H1 (cell line): ENCODE measurements around the gene HERC5. TPM values are rescaled to one million over a fixed set of nuclear protein-coding genes. Genes with fewer than 3 reads are reported as not detected.

ENCODE experiments used
- CTCF ChIA-PET: fragments of 300-600 bp; sonication (Branson Sonifier 250); formaldehyde crosslinking; loops from one replicate; lab custom pipeline; 2021; ENCODE audit not compliant: partially characterized antibody; lab: Charles Lee
- POLR2A ChIA-PET: fragments of 300-600 bp; sonication (Branson Sonifier 250); formaldehyde crosslinking; loops from one replicate; lab custom pipeline; 2021; ENCODE audit warnings: inconsistent platforms; ENCODE audit not compliant: partially characterized antibody; lab: Charles Lee
- DNase-seq, 2 experiments: peaks; one replicate each; pipeline versions ENCODE4 v3.0.0 to v3.0.0-alpha.2; 2010 to 2022; ENCODE audit warnings: low spot score in 2 of 2, low read depth in 1 of 2, mixed read lengths in 1 of 2
- FAIRE-seq: peaks from 2 replicates; lab custom pipeline; 2011; peaks lifted over from hg19 to GRCh38; lab: Jason Lieb, UNC
- H2AFZ ChIP-seq: 2 replicates; pipeline ENCODE4 v1.8.1; 2012; ENCODE audit warnings: low read length, inconsistent platforms
- H2AK5ac ChIP-seq: 2 replicates; pipeline ENCODE4 v1.6.1; 2013; ENCODE audit warnings: low read depth, low read length
- H2BK120ac ChIP-seq: replicated peaks from 2 replicates; pipeline ENCODE3; 2013; ENCODE audit warnings: low read depth, low read length, inconsistent platforms
- H2BK12ac ChIP-seq: 2 replicates; pipeline ENCODE4 v1.6.1; 2013; ENCODE audit warnings: low read depth, low read length
- H2BK15ac ChIP-seq: 2 replicates; pipeline ENCODE4 v1.6.1; 2013; ENCODE audit warnings: low read length
- H2BK20ac ChIP-seq: 2 replicates; pipeline ENCODE4 v1.6.1; 2013; ENCODE audit warnings: low read length
- H2BK5ac ChIP-seq: 2 replicates; pipeline ENCODE4 v1.6.1; 2013; ENCODE audit warnings: low read depth, low read length
- H3K14ac ChIP-seq: 2 replicates; pipeline ENCODE4 v1.6.1; 2013; ENCODE audit warnings: inconsistent platforms; ENCODE audit not compliant: insufficient read length
- H3K18ac ChIP-seq: 2 replicates; pipeline ENCODE4 v1.6.1; 2013; ENCODE audit warnings: low read length; ENCODE audit errors: extremely low read depth
- H3K23ac ChIP-seq: 2 replicates; pipeline ENCODE4 v1.6.1; 2013; ENCODE audit warnings: inconsistent platforms; ENCODE audit not compliant: insufficient read length
- H3K23me2 ChIP-seq: 2 replicates; pipeline ENCODE4 v1.6.1; 2013; ENCODE audit warnings: low read depth, low read length
- H3K27ac ChIP-seq: 2 replicates; pipeline ENCODE4 v1.6.1; 2011; ENCODE audit warnings: low read depth, low read length, inconsistent platforms
- H3K27me3 ChIP-seq, 4 experiments: replicated peaks in 1 of 4; 1 replicate in 1 of 4; 2 replicates in 3 of 4; pipeline versions ENCODE4 v1.6.1 to v1.8.1; 2011 to 2013; ENCODE audit warnings: low read length in 3 of 4, mild to moderate bottlenecking in 3 of 4, inconsistent platforms in 2 of 4, mixed read lengths in 2 of 4, moderate library complexity in 1 of 4; ENCODE audit not compliant: control insufficient read depth in 3 of 4, insufficient read depth in 3 of 4; ENCODE audit errors: extremely low read depth in 1 of 4
- H3K36me3 ChIP-seq, 4 experiments: 2 replicates each; pipeline versions ENCODE4 v1.6.1 to v1.8.1; 2011 to 2013; ENCODE audit warnings: mild to moderate bottlenecking in 4 of 4, low read length in 3 of 4, moderate library complexity in 2 of 4, control low read depth in 1 of 4, inconsistent platforms in 1 of 4; ENCODE audit not compliant: insufficient read depth in 4 of 4, control insufficient read depth in 2 of 4
- H3K4ac ChIP-seq: replicated peaks from 2 replicates; pipeline ENCODE3; 2013; ENCODE audit warnings: low read length, low read depth, mixed read lengths, inconsistent platforms; ENCODE audit not compliant: insufficient read length
- H3K4me1 ChIP-seq, 4 experiments: replicated peaks in 1 of 4; 1 replicate in 1 of 4; 2 replicates in 3 of 4; pipeline versions ENCODE4 v1.6.1 to v1.8.1; 2011 to 2013; ENCODE audit warnings: low read length in 3 of 4, inconsistent platforms in 2 of 4, mixed read lengths in 1 of 4; ENCODE audit not compliant: insufficient read depth in 4 of 4, control insufficient read depth in 3 of 4
- H3K4me2 ChIP-seq, 2 experiments: 2 replicates each; pipeline versions ENCODE4 v1.6.1 to v1.8.1; 2011 to 2013; ENCODE audit warnings: low read depth in 2 of 2, low read length in 2 of 2, control low read depth in 1 of 2, inconsistent platforms in 1 of 2, mild to moderate bottlenecking in 1 of 2; ENCODE audit not compliant: insufficient read depth in 1 of 2
- H3K4me3 ChIP-seq, 4 experiments: fragments of 200-600, 300-600 bp in 1 of 4; sonication (generic), shearing (Covaris generic), sonication (Bioruptor Twin) in 1 of 4; 2 replicates each; pipeline versions ENCODE4 v1.5.1 to v1.8.1; 2011 to 2016; ENCODE audit warnings: low read length in 4 of 4, low read depth in 3 of 4, control low read depth in 2 of 4, inconsistent platforms in 2 of 4, mild to moderate bottlenecking in 2 of 4, mixed read lengths in 1 of 4, moderate library complexity in 1 of 4; ENCODE audit not compliant: insufficient read depth in 2 of 4; ENCODE audit errors: extremely low read depth in 1 of 4
- H3K56ac ChIP-seq: replicated peaks from 2 replicates; pipeline ENCODE3; 2013; ENCODE audit warnings: low read depth, mild to moderate bottlenecking, mixed read lengths, low read length, inconsistent platforms; ENCODE audit not compliant: insufficient read length
- H3K79me1 ChIP-seq: 2 replicates; pipeline ENCODE4 v1.6.1; 2013; ENCODE audit warnings: low read depth, low read length, control low read depth
- H3K79me2 ChIP-seq, 2 experiments: 2 replicates each; pipeline versions ENCODE4 v1.6.1 to v1.8.1; 2012 to 2013; ENCODE audit warnings: low read length in 2 of 2, mild to moderate bottlenecking in 2 of 2, inconsistent platforms in 1 of 2; ENCODE audit not compliant: insufficient read depth in 2 of 2, control insufficient read depth in 1 of 2
- H3K9ac ChIP-seq, 4 experiments: replicated peaks in 1 of 4; 1 replicate in 1 of 4; 2 replicates in 3 of 4; pipeline versions ENCODE4 v1.6.1 to v1.8.1; 2011 to 2013; ENCODE audit warnings: low read depth in 3 of 4, low read length in 3 of 4, control low read depth in 2 of 4, mild to moderate bottlenecking in 2 of 4, moderate library complexity in 2 of 4, inconsistent platforms in 1 of 4; ENCODE audit errors: extremely low read depth in 1 of 4
- H3K9me3 ChIP-seq, 2 experiments: 2 replicates each; pipeline versions ENCODE4 v1.6.1 to v1.8.1; 2012 to 2013; ENCODE audit warnings: mild to moderate bottlenecking in 2 of 2, moderate library complexity in 2 of 2, control low read depth in 1 of 2, inconsistent platforms in 1 of 2, low read depth in 1 of 2, low read length in 1 of 2, mixed read lengths in 1 of 2; ENCODE audit not compliant: insufficient read depth in 2 of 2
- H4K20me1 ChIP-seq, 2 experiments: replicated peaks in 1 of 2; 2 replicates each; pipeline versions ENCODE3 to v1.8.1; 2011 to 2013; ENCODE audit warnings: inconsistent platforms in 2 of 2, low read length in 2 of 2, mild to moderate bottlenecking in 1 of 2; ENCODE audit not compliant: insufficient read depth in 2 of 2, control insufficient read depth in 1 of 2
- H4K5ac ChIP-seq: 2 replicates; pipeline ENCODE4 v1.6.1; 2013; ENCODE audit warnings: low read length, low read depth, mixed read lengths, inconsistent platforms; ENCODE audit not compliant: insufficient read length
- H4K8ac ChIP-seq: 2 replicates; pipeline ENCODE4 v1.8.0; 2013; ENCODE audit warnings: mild to moderate bottlenecking, moderate library complexity, low read length, inconsistent platforms; ENCODE audit not compliant: insufficient read depth; ENCODE audit errors: extremely low read depth
- H4K91ac ChIP-seq: replicated peaks from 2 replicates; pipeline ENCODE3; 2013; ENCODE audit warnings: low read length, mixed read lengths, inconsistent platforms; ENCODE audit not compliant: insufficient read length
- ASH2L ChIP-seq: fragments of 200-600, 300-600 bp; sonication (generic); IDR thresholded peaks from one replicate; pipeline ENCODE4 v1.7.1; 2017; ENCODE audit warnings: low read length
- GABPA ChIP-seq: IDR thresholded peaks from 2 replicates; pipeline ENCODE4 v1.6.1; 2011; ENCODE audit warnings: mild to moderate bottlenecking, low read length, moderate library complexity, borderline replicate concordance; ENCODE audit not compliant: insufficient read depth
- JUND ChIP-seq: IDR thresholded peaks from 2 replicates; pipeline ENCODE4 v1.6.1; 2011; ENCODE audit warnings: mild to moderate bottlenecking, improper control_type of control experiment, low read length
- KDM4A ChIP-seq: IDR thresholded peaks from one replicate; pipeline ENCODE4 v1.7.1; 2012; ENCODE audit warnings: low read depth, mild to moderate bottlenecking, moderate library complexity, low read length, inconsistent platforms; ENCODE audit not compliant: severe bottlenecking
- POLR2A ChIP-seq, 2 experiments: IDR thresholded peaks; 1 replicate in 1 of 2; 2 replicates in 1 of 2; pipeline ENCODE4 v1.6.1; 2011; ENCODE audit warnings: low read depth in 2 of 2, low read length in 2 of 2, mild to moderate bottlenecking in 2 of 2; ENCODE audit errors: control extremely low read depth in 1 of 2
- RFX5 ChIP-seq: IDR thresholded peaks from 2 replicates; pipeline ENCODE4 v1.6.1; 2011; ENCODE audit warnings: low read depth, low read length, improper control_type of control experiment, borderline replicate concordance
- SP4 ChIP-seq: IDR thresholded peaks from 2 replicates; pipeline ENCODE4 v1.6.1; 2012; ENCODE audit warnings: low read length, inconsistent platforms
- TEAD4 ChIP-seq: IDR thresholded peaks from 2 replicates; pipeline ENCODE4 v1.6.1; 2012; ENCODE audit warnings: low read depth, low read length, inconsistent platforms, mixed read lengths
- WGBS, 2 experiments: shearing (Covaris generic) in 1 of 2; methylation state at CpG; one replicate each; pipeline versions ENCODE4 v1.1.6 to v1.1.7; 2013 to 2015; ENCODE audit warnings: low lambda C conversion rate in 2 of 2, mixed read lengths in 2 of 2, inconsistent platforms in 1 of 2, low coverage in 1 of 2, missing lambda C conversion rate in 1 of 2; ENCODE audit not compliant: insufficient replicate concordance in 2 of 2, insufficient coverage in 1 of 2, insufficient read length in 1 of 2; ENCODE audit errors: extremely low coverage in 1 of 2, missing lambda C conversion rate in 1 of 2; 5-methylcytosine and 5-hydroxymethylcytosine counted together
- polyA plus RNA-seq, 7 experiments: library from polyadenylated mRNA; depleted of rRNA in 3 of 7; stranded (reverse) in 5 of 7; unstranded in 2 of 7; fragments of >200 nt in 5 of 7; fragments of 200-250 nt in 2 of 7; gene quantifications; 1 replicate in 5 of 7; 2 replicates in 1 of 7; 4 replicates in 1 of 7; pipeline versions ENCODE4 v1.2.1 to v1.2.3, GENCODE V29; 2011 to 2013; ENCODE audit warnings: missing spikeins in 2 of 7, mixed read lengths in 2 of 7
- total RNA-seq: library from RNA; stranded (reverse); fragmentation: NEBNext Ultra II Directional; extraction: Animal tissue kit (Norgen Biotek cat#: 25700); gene quantifications from 2 replicates; pipeline ENCODE4 v1.2.1, GENCODE V29; 2021

Gene HERC5
- total and polyA plus RNA-seq, 2 of the 8 experiments (the other 6 are each of a cell fraction or from before 2014, with no cell fraction given) = 6.6 to 20.7 TPM

- no peaks in the 10 kb centered on the region for H3K4me1 ChIP-seq
- no peak overlapping the region for H3K14ac ChIP-seq
- no peaks in the 10 kb centered on the region for H3K79me2 ChIP-seq
- no peaks in the 10 kb centered on the region for H3K27me3 ChIP-seq
- no peak overlapping the region for H2BK12ac ChIP-seq
- no peak overlapping the region for H4K5ac ChIP-seq
- no peak overlapping the region for H2BK20ac ChIP-seq
- no peaks in the 10 kb centered on the region; a peak in 1 of 8 replicates for H3K36me3 ChIP-seq
- no peak overlapping the region for H3K56ac ChIP-seq
- H3K27ac ChIP-seq = no peak overlapping the region
- no peak overlapping the region for H3K9ac ChIP-seq
- ChIA-PET CTCF (interaction anchor here (0.8 kb wide), 1 partner anchor 9 kb away, joined by 3 read pairs; no protein-coding TSS in a partner anchor), POLR2A (no interaction called here)
- H3K23ac ChIP-seq = no peak overlapping the region
- no peak overlapping the region for H2BK15ac ChIP-seq
- H3K18ac ChIP-seq = no peak overlapping the region
- no peaks in the 10 kb centered on the region for H3K23me2 ChIP-seq
- WGBS, 2 experiments = 78% methylated on average over 1 of the region's 1 CpG; no CpG with 5 or more reads in 1 of the 2 experiments
- H3K4me2 ChIP-seq = no peak overlapping the region
- H4K8ac ChIP-seq = no peak overlapping the region
- no peak overlapping the region for H2BK120ac ChIP-seq
- H3K9me3 ChIP-seq = no peaks in the 10 kb centered on the region
- H3K79me1 ChIP-seq = no peaks in the 10 kb centered on the region
- no peak overlapping the region for H2BK5ac ChIP-seq
- no peak overlapping the region for H2AK5ac ChIP-seq
- H3K4ac ChIP-seq = no peak overlapping the region
- no peak for DNase-seq
- H4K91ac ChIP-seq = no peak overlapping the region
- no peak overlapping the region for H3K4me3 ChIP-seq
- H4K20me1 ChIP-seq = no peaks in the 10 kb centered on the region
- TF ChIP-seq ASH2L = no peak
- no peak for TF ChIP-seq SP4
- TF ChIP-seq GABPA = no peak
- no peak for TF ChIP-seq RFX5
- TF ChIP-seq POLR2A (IDR thresholded peaks at IDR 0.05; ENCODE audit: control extremely low read depth in 1 of 2, low read depth in 2 of 2, low read length in 2 of 2) = no peak
- TF ChIP-seq TEAD4 = no peak
- TF ChIP-seq KDM4A = no peak
- no peak for TF ChIP-seq JUND
- TF ChIP-seq, all 59 proteins: peak for 0
- no peak for FAIRE-seq
- H2AFZ ChIP-seq = no peak overlapping the region
Measured at GRCh38 chr4:88409789-88410188, 47.1 kb upstream of the HERC5 start.
